BE2C (cell line): Measurements from ENCODE around the gene SOST.

Source experiments
- DNase-seq: peaks from one replicate; pipeline ENCODE4 v3.0.0-alpha.2; 2020
- H3K27me3 ChIP-seq: fragments of 250-450 bp; sonication (Bioruptor Pico); 2 replicates; pipeline ENCODE4 v1.5.1; 2020; ENCODE audit warnings: mild to moderate bottlenecking
- H3K36me3 ChIP-seq: fragments of 250-450 bp; sonication (Bioruptor Pico); 2 replicates; pipeline ENCODE4 v1.5.1; 2020; ENCODE audit warnings: mild to moderate bottlenecking
- H3K4me1 ChIP-seq: fragments of 250-450 bp; sonication (Bioruptor Pico); 2 replicates; pipeline ENCODE4 v1.5.1; 2020
- H3K4me3 ChIP-seq: 2 replicates; pipeline ENCODE4 v1.5.1; 2011; ENCODE audit warnings: low read depth, low read length
- H3K9me3 ChIP-seq: fragments of 250-450 bp; sonication (Bioruptor Pico); 2 replicates; pipeline ENCODE4 v1.5.1; 2020
- CTCF ChIP-seq: IDR thresholded peaks from 2 replicates; pipeline ENCODE4 v1.5.1; 2012; ENCODE audit warnings: mild to moderate bottlenecking, low read depth, low read length

Gene SOST

GRCh38 chr17:43767713-43768059, 9.1 kb upstream of the SOST start:
- H3K9me3 ChIP-seq: no peaks in the 10 kb centered on the region
- H3K36me3 ChIP-seq: peaks cover 23% of the 10 kb centered on the region
- no peak for DNase-seq
- no peaks in the 10 kb centered on the region for H3K27me3 ChIP-seq
- TF ChIP-seq CTCF: no peak
- no peaks in the 10 kb centered on the region for H3K4me1 ChIP-seq
- no peak overlapping the region for H3K4me3 ChIP-seq

GRCh38 chr17:43767053-43767712, 8.6 kb upstream of the SOST start:
- no peak for TF ChIP-seq CTCF
- no peak for DNase-seq

GRCh38 chr17:43766413-43767052, 7.9 kb upstream of the SOST start:
- Histone ChIP-seq H3K27me3 (no peaks in the 10 kb centered on the region), H3K4me3 (no peak overlapping the region), H3K36me3 (peaks cover 18% of the 10 kb centered on the region; the same call in 1 of the 2 replicates), H3K9me3 (no peaks in the 10 kb centered on the region), H3K4me1 (no peaks in the 10 kb centered on the region)
- TF ChIP-seq CTCF: peak; percentile 90
- DNase-seq: peak; percentile 69

More at GRCh38 chr17:43767053-43767712, 8.6 kb upstream of the SOST start:
- peaks cover 18% of the 10 kb centered on the region; the same call in 1 of the 2 replicates for H3K36me3 ChIP-seq
- H3K4me1 ChIP-seq: no peaks in the 10 kb centered on the region
- H3K27me3 ChIP-seq: no peaks in the 10 kb centered on the region
- H3K9me3 ChIP-seq: no peaks in the 10 kb centered on the region
- H3K4me3 ChIP-seq: no peak overlapping the region

- peak; percentile 95 for DNase-seq
- Histone ChIP-seq H3K9me3 (no peaks in the 10 kb centered on the region), H3K36me3 (no peaks in the 10 kb centered on the region), H3K27me3 (no peaks in the 10 kb centered on the region), H3K4me3 (no peak overlapping the region), H3K4me1 (no peaks in the 10 kb centered on the region)
- TF ChIP-seq CTCF: peak; percentile 100
These were observed 1.8 kb upstream of the SOST start for GRCh38 chr17:43760254-43760852.

GRCh38 chr17:43759836-43760235, 1.2 kb upstream of the SOST start:
- no peaks in the 10 kb centered on the region for H3K36me3 ChIP-seq
- no peak overlapping the region for H3K4me3 ChIP-seq
- no peak for DNase-seq
- no peaks in the 10 kb centered on the region for H3K9me3 ChIP-seq
- H3K4me1 ChIP-seq: no peaks in the 10 kb centered on the region
- TF ChIP-seq CTCF: no peak
- no peaks in the 10 kb centered on the region for H3K27me3 ChIP-seq

- Histone ChIP-seq H3K4me1 (no peaks in the 10 kb centered on the region), H3K27me3 (no peaks in the 10 kb centered on the region), H3K9me3 (no peaks in the 10 kb centered on the region), H3K36me3 (no peaks in the 10 kb centered on the region), H3K4me3 (no peak overlapping the region)
- TF ChIP-seq CTCF: no peak
- no peak for DNase-seq
These were observed 505 bp downstream of the SOST start for GRCh38 chr17:43758086-43758485.
